H9 (cell line): ENCODE data around the gene OTULINL. TPM values are rescaled to one million over a fixed set of nuclear protein-coding genes. Genes with fewer than 3 reads are reported as not detected.

Experiments used
- DNase-seq: peaks from one replicate; pipeline ENCODE4 v3.0.0-alpha.2; 2017
- H2AFZ ChIP-seq: one replicate; pipeline ENCODE4 v1.6.1; 2013; ENCODE audit warnings: mild to moderate bottlenecking, low read length, control low read depth, moderate library complexity
- H2AK5ac ChIP-seq: 2 replicates; pipeline ENCODE4 v1.6.1; 2013; ENCODE audit warnings: low read length, control low read depth, mixed read lengths; ENCODE audit not compliant: insufficient read length
- H2BK120ac ChIP-seq: one replicate; pipeline ENCODE4 v1.6.1; 2013; ENCODE audit warnings: low read depth, mild to moderate bottlenecking, low read length, control low read depth, inconsistent platforms; ENCODE audit not compliant: poor library complexity, severe bottlenecking
- H2BK12ac ChIP-seq: 2 replicates; pipeline ENCODE4 v1.6.1; 2013; ENCODE audit warnings: low read length, control low read depth, mixed read lengths, low read depth; ENCODE audit not compliant: insufficient read length
- H2BK15ac ChIP-seq: 2 replicates; pipeline ENCODE4 v1.6.1; 2013; ENCODE audit warnings: low read depth, low read length, control low read depth
- H2BK20ac ChIP-seq: one replicate; pipeline ENCODE4 v1.6.1; 2013; ENCODE audit warnings: low read depth, mild to moderate bottlenecking, low read length, control low read depth, inconsistent platforms; ENCODE audit not compliant: poor library complexity, severe bottlenecking
- H2BK5ac ChIP-seq: 2 replicates; pipeline ENCODE4 v1.6.1; 2013; ENCODE audit warnings: low read length, control low read depth, mixed read lengths; ENCODE audit not compliant: insufficient read length
- H3K14ac ChIP-seq: 2 replicates; pipeline ENCODE4 v1.6.1; 2013; ENCODE audit warnings: low read length, control low read depth; ENCODE audit not compliant: insufficient read depth
- H3K18ac ChIP-seq: 2 replicates; pipeline ENCODE4 v1.6.1; 2013; ENCODE audit warnings: low read depth, mild to moderate bottlenecking, mixed read lengths, low read length, control low read depth; ENCODE audit not compliant: insufficient read length
- H3K23ac ChIP-seq: 2 replicates; pipeline ENCODE4 v1.6.1; 2013; ENCODE audit warnings: low read length, control low read depth, mixed read lengths, low read depth; ENCODE audit not compliant: insufficient read length
- H3K23me2 ChIP-seq: 2 replicates; pipeline ENCODE4 v1.6.1; 2013; ENCODE audit warnings: low read depth, mild to moderate bottlenecking, mixed read lengths, low read length, control low read depth; ENCODE audit not compliant: insufficient read length, poor library complexity, severe bottlenecking
- H3K27ac ChIP-seq: 2 replicates; pipeline ENCODE4 v1.5.1; 2013; ENCODE audit warnings: low read length, control low read depth, mixed read lengths, low read depth; ENCODE audit not compliant: insufficient read length
- H3K27me3 ChIP-seq: 2 replicates; pipeline ENCODE4 v1.6.1; 2013; ENCODE audit warnings: low read length, control low read depth, inconsistent platforms; ENCODE audit not compliant: insufficient read depth
- H3K4ac ChIP-seq: 2 replicates; pipeline ENCODE4 v1.6.1; 2013; ENCODE audit warnings: low read depth, mild to moderate bottlenecking, control low read depth, inconsistent platforms, low read length, moderate library complexity
- H3K4me1 ChIP-seq: 2 replicates; pipeline ENCODE4 v1.6.1; 2013; ENCODE audit warnings: low read length, control low read depth, inconsistent platforms; ENCODE audit not compliant: insufficient read depth
- H3K4me2 ChIP-seq: 2 replicates; pipeline ENCODE4 v1.6.1; 2013; ENCODE audit warnings: low read length, control low read depth, mixed read lengths; ENCODE audit not compliant: insufficient read length, insufficient read depth
- H3K56ac ChIP-seq: 2 replicates; pipeline ENCODE4 v1.6.1; 2013; ENCODE audit warnings: low read depth, mild to moderate bottlenecking, mixed read lengths, low read length, control low read depth; ENCODE audit not compliant: insufficient read length
- H3K79me1 ChIP-seq: 2 replicates; pipeline ENCODE4 v1.6.1; 2013; ENCODE audit warnings: low read depth, mild to moderate bottlenecking, moderate library complexity, low read length, control low read depth, inconsistent platforms; ENCODE audit not compliant: insufficient read depth, poor library complexity, severe bottlenecking
- H3K79me2 ChIP-seq: 2 replicates; pipeline ENCODE4 v1.6.1; 2013; ENCODE audit warnings: low read length, control low read depth, inconsistent platforms; ENCODE audit not compliant: insufficient read depth
- H3K9ac ChIP-seq: 2 replicates; pipeline ENCODE4 v1.6.1; 2013; ENCODE audit warnings: low read length, control low read depth, mixed read lengths; ENCODE audit not compliant: insufficient read length; ENCODE audit errors: extremely low read depth
- H3K9me3 ChIP-seq: one replicate; pipeline ENCODE4 v1.6.1; 2013; ENCODE audit warnings: low read depth, low read length, inconsistent platforms; ENCODE audit not compliant: control insufficient read depth
- H3T11ph ChIP-seq: one replicate; pipeline ENCODE4 v1.6.1; 2013; ENCODE audit warnings: mild to moderate bottlenecking, low read length, control low read depth, inconsistent platforms
- H4K20me1 ChIP-seq: one replicate; pipeline ENCODE4 v1.6.1; 2013; ENCODE audit not compliant: control insufficient read depth, insufficient read length, insufficient read depth
- H4K5ac ChIP-seq: 2 replicates; pipeline ENCODE4 v1.6.1; 2013; ENCODE audit warnings: low read depth, mild to moderate bottlenecking, mixed read lengths, low read length, control low read depth; ENCODE audit not compliant: insufficient read length
- H4K8ac ChIP-seq: replicated peaks from 2 replicates; pipeline ENCODE4 v1.6.1; 2013; ENCODE audit warnings: low read length, control low read depth, mixed read lengths, low read depth; ENCODE audit not compliant: insufficient read length
- H4K91ac ChIP-seq: 2 replicates; pipeline ENCODE4 v1.6.1; 2013; ENCODE audit warnings: low read depth, mild to moderate bottlenecking, moderate library complexity, mixed read lengths, low read length, control low read depth; ENCODE audit not compliant: insufficient read length
- H3K27ac Mint-ChIP-seq, 3 experiments: 2 replicates in 2 of 3; 3 replicates in 1 of 3; pipeline ENCODE4 v1.8.0; 2020 to 2021; ENCODE audit warnings: mixed read lengths in 3 of 3, mild to moderate bottlenecking in 1 of 3, moderate library complexity in 1 of 3
- H3K27me3 Mint-ChIP-seq: 2 replicates; pipeline ENCODE4 v1.8.0; 2021; ENCODE audit warnings: low read depth, mild to moderate bottlenecking, moderate library complexity, mixed read lengths
- H3K36me3 Mint-ChIP-seq, 3 experiments: 2 replicates in 2 of 3; 3 replicates in 1 of 3; pipeline ENCODE4 v1.8.0; 2020 to 2021; ENCODE audit warnings: low read depth in 3 of 3, mixed read lengths in 3 of 3; ENCODE audit not compliant: insufficient read depth in 1 of 3
- H3K4me1 Mint-ChIP-seq, 2 experiments: 2 replicates each; pipeline ENCODE4 v1.8.0; 2020; ENCODE audit warnings: mixed read lengths in 2 of 2
- H3K4me3 Mint-ChIP-seq, 2 experiments: 2 replicates in 1 of 2; 3 replicates in 1 of 2; pipeline ENCODE4 v1.8.0; 2020 to 2021; ENCODE audit warnings: mild to moderate bottlenecking in 2 of 2, mixed read lengths in 2 of 2, moderate library complexity in 1 of 2
- H3K9me3 Mint-ChIP-seq, 2 experiments: 2 replicates in 1 of 2; 3 replicates in 1 of 2; pipeline ENCODE4 v1.8.0; 2020; ENCODE audit warnings: mild to moderate bottlenecking in 2 of 2, mixed read lengths in 2 of 2, moderate library complexity in 1 of 2
- CTCF ChIP-seq: fragments of 200-600 bp; sonication (generic); conservative IDR thresholded peaks from 3 replicates; pipeline ENCODE4 v1.8.0; 2021; ENCODE audit warnings: antibody characterized with exemption, mild to moderate bottlenecking
- WGBS: extraction: QIAGEN DNeasy Blood & Tissue Kit; methylation state at CpG from one replicate; pipeline ENCODE4 v1.1.7; 2013; ENCODE audit warnings: missing lambda C conversion rate, low lambda C conversion rate, mixed read lengths; ENCODE audit not compliant: insufficient read length; ENCODE audit errors: extremely low coverage; 5-methylcytosine and 5-hydroxymethylcytosine counted together
- total RNA-seq: library from RNA; stranded (reverse); gene quantifications from 2 replicates; pipeline ENCODE4 v1.2.1, GENCODE V29; 2021

The OTULINL gene
- total RNA-seq, 1 experiment from 2014 or later = 7.5 TPM

GRCh38 chr5:14614490-14614889, 32.9 kb downstream of the OTULINL start:
- no peak for TF ChIP-seq CTCF
- Histone ChIP-seq H3K9ac (no peak overlapping the region), H3T11ph (no peak overlapping the region), H3K79me1 (no peaks in the 10 kb centered on the region), H3K56ac (no peak overlapping the region), H2AFZ (no peak overlapping the region), H3K4me1 (no peaks in the 10 kb centered on the region), H4K5ac (no peak overlapping the region), H3K23me2 (no peaks in the 10 kb centered on the region), H3K9me3 (no peaks in the 10 kb centered on the region), H2BK15ac (no peak overlapping the region), H2BK12ac (no peak overlapping the region), H3K14ac (no peak overlapping the region), H3K18ac (no peak overlapping the region), H4K91ac (no peak overlapping the region), H3K23ac (no peak overlapping the region), H4K20me1 (no peaks in the 10 kb centered on the region), H4K8ac (no peak overlapping the region), H2BK20ac (no peak overlapping the region), H3K4ac (no peak overlapping the region), H2BK120ac (no peak overlapping the region), H3K27me3 (no peaks in the 10 kb centered on the region), H3K27ac (no peak overlapping the region), H2AK5ac (no peak overlapping the region), H2BK5ac (no peak overlapping the region), H3K79me2 (no peaks in the 10 kb centered on the region), H3K4me2 (no peak overlapping the region)
- no peaks in the 10 kb centered on the region for H3K4me1 Mint-ChIP-seq
- no CpG with 5 or more reads among the region's 5 CpGs for WGBS
- no peak overlapping the region for H3K27ac Mint-ChIP-seq
- no peak overlapping the region for H3K4me3 Mint-ChIP-seq
- H3K9me3 Mint-ChIP-seq = no peaks in the 10 kb centered on the region
- H3K36me3 Mint-ChIP-seq = peaks cover 0 to 18% (median 10%) of the 10 kb centered on the region in 3 experiments; a peak in 4 of 7 replicates
- no peaks in the 10 kb centered on the region for H3K27me3 Mint-ChIP-seq
- no peak for DNase-seq
